Endothelial cell of umbilical vein (primary cell): ENCODE measurements around the gene CRYGN. TPM values are rescaled to one million over a fixed set of nuclear protein-coding genes. Genes with fewer than 3 reads are reported as not detected.

ENCODE experiments used
- BruUV-seq: library from RNA; stranded (reverse); fragments of 400-500 nt; replicated peaks from 2 replicates; lab custom pipeline; 2021; lab: Mats Ljungman, UMichigan
- CTCF ChIA-PET: fragments of 300-600, 350-600 bp; sonication (Branson Sonifier 250); formaldehyde crosslinking; loops from one replicate; lab custom pipeline; 2021; ENCODE audit warnings: antibody characterized with exemption, inconsistent platforms; lab: Charles Lee
- POLR2A ChIA-PET: fragments of 300-600, 350-600 bp; sonication (Branson Sonifier 250); formaldehyde crosslinking; loops from one replicate; lab custom pipeline; 2021; ENCODE audit warnings: antibody characterized with exemption, inconsistent platforms; lab: Charles Lee
- DNase-seq: peaks from one replicate; pipeline ENCODE4 v3.0.0-alpha.2; 2011; ENCODE audit warnings: low read depth, low spot score
- FAIRE-seq: peaks from 2 replicates; lab custom pipeline; 2011; peaks lifted over from hg19 to GRCh38; lab: Jason Lieb, UNC
- H2AFZ ChIP-seq: 2 replicates; pipeline ENCODE4 v1.6.0; 2012; ENCODE audit warnings: low read depth, low read length, control low read depth, inconsistent platforms
- H3K27ac ChIP-seq: 2 replicates; pipeline ENCODE4 v1.5.1; 2011; ENCODE audit warnings: low read depth, mild to moderate bottlenecking, control low read depth, low read length, moderate library complexity; ENCODE audit not compliant: insufficient read depth
- H3K27me3 ChIP-seq, 2 experiments: 2 replicates each; pipeline versions ENCODE4 v1.6.0 to v1.6.1; 2011; ENCODE audit warnings: low read length in 2 of 2, mixed read lengths in 1 of 2; ENCODE audit not compliant: control insufficient read depth in 2 of 2, insufficient read depth in 2 of 2
- H3K36me3 ChIP-seq, 2 experiments: 2 replicates in 1 of 2; 3 replicates in 1 of 2; pipeline ENCODE4 v1.5.1; 2011; ENCODE audit warnings: low read length in 2 of 2, mild to moderate bottlenecking in 1 of 2, moderate library complexity in 1 of 2; ENCODE audit not compliant: control insufficient read depth in 2 of 2, insufficient read depth in 2 of 2; ENCODE audit errors: extremely low read depth in 1 of 2
- H3K4me1 ChIP-seq: 3 replicates; pipeline ENCODE4 v1.5.1; 2011; ENCODE audit warnings: mild to moderate bottlenecking, low read length; ENCODE audit not compliant: control insufficient read depth, insufficient read depth; ENCODE audit errors: extremely low read depth
- H3K4me2 ChIP-seq: 2 replicates; pipeline ENCODE4 v1.6.1; 2011; ENCODE audit warnings: low read length, control low read depth, mixed read lengths; ENCODE audit not compliant: insufficient read depth
- H3K4me3 ChIP-seq, 3 experiments: fragments of 200-600 bp in 1 of 3; sonication (generic), shearing (Covaris generic) in 1 of 3; replicated peaks in 1 of 3; 2 replicates each; pipeline ENCODE4 v1.5.1; 2011 to 2016; ENCODE audit warnings: control low read depth in 3 of 3, low read length in 3 of 3, mild to moderate bottlenecking in 2 of 3, inconsistent platforms in 1 of 3, low read depth in 1 of 3, moderate library complexity in 1 of 3; ENCODE audit not compliant: insufficient read depth in 1 of 3
- H3K79me2 ChIP-seq: 2 replicates; pipeline ENCODE4 v1.6.0; 2012; ENCODE audit warnings: low read length, inconsistent platforms; ENCODE audit not compliant: control insufficient read depth, insufficient read depth
- H3K9ac ChIP-seq: replicated peaks from 2 replicates; pipeline ENCODE3; 2011; ENCODE audit warnings: low read length, control low read depth; ENCODE audit not compliant: insufficient read depth; ENCODE audit errors: extremely low read depth
- H3K9me1 ChIP-seq: replicated peaks from 3 replicates; pipeline ENCODE4 v1.6.0; 2011; ENCODE audit warnings: mild to moderate bottlenecking, low read length; ENCODE audit not compliant: control insufficient read depth, insufficient read depth; ENCODE audit errors: extremely low read depth
- H3K9me3 ChIP-seq: replicated peaks from 2 replicates; pipeline ENCODE4 v1.5.1; 2012; ENCODE audit warnings: low read length, inconsistent platforms; ENCODE audit not compliant: control insufficient read depth, insufficient read depth
- H4K20me1 ChIP-seq: replicated peaks from 2 replicates; pipeline ENCODE3; 2011; ENCODE audit warnings: mild to moderate bottlenecking, low read length; ENCODE audit not compliant: control insufficient read depth, insufficient read depth; ENCODE audit errors: extremely low read depth
- EZH2 ChIP-seq: IDR thresholded peaks from 2 replicates; pipeline ENCODE4 v1.6.1; 2012; ENCODE audit warnings: borderline replicate concordance, low read depth, mild to moderate bottlenecking, moderate library complexity, low read length, inconsistent platforms; ENCODE audit not compliant: severe bottlenecking
- GATA2 ChIP-seq: IDR thresholded peaks from 2 replicates; pipeline ENCODE4 v1.7.0; 2011; ENCODE audit warnings: low read depth, mild to moderate bottlenecking, moderate library complexity, mixed read lengths, low read length; ENCODE audit not compliant: insufficient read length, insufficient read depth
- JUN ChIP-seq: IDR thresholded peaks from 2 replicates; pipeline ENCODE4 v1.6.1; 2011; ENCODE audit warnings: borderline replicate concordance, low read depth; ENCODE audit not compliant: insufficient read length, insufficient read depth
- MAX ChIP-seq: IDR thresholded peaks from 2 replicates; pipeline ENCODE4 v1.6.1; 2011; ENCODE audit not compliant: insufficient read depth, insufficient read length
- MYC ChIP-seq: IDR thresholded peaks from one replicate; pipeline ENCODE4 v1.6.1; 2011; ENCODE audit warnings: mild to moderate bottlenecking, low read depth, low read length
- POLR2A ChIP-seq: IDR thresholded peaks from 2 replicates; pipeline ENCODE4 v1.6.1; 2012; ENCODE audit warnings: low read depth, mild to moderate bottlenecking, control low read depth, low read length
- dilution Hi-C: fragments of 300-500 bp; cut with MboI; formaldehyde crosslinking; loops from one replicate; pipeline ENCODE4 v1.15.0; 2019; ENCODE audit warnings: low sequenced_read_pairs; ENCODE audit not compliant: extremely low pct_ligation_motif_present
- intact Hi-C: fragments of 100-400 bp; cut with micrococcal nuclease; formaldehyde crosslinking; loops from one replicate; pipeline ENCODE4 v1.10.0; 2022
- polyA plus RNA-seq, 4 experiments: library from polyadenylated mRNA; depleted of rRNA in 3 of 4; stranded (reverse) in 3 of 4; unstranded in 1 of 4; fragments of >200 nt; gene quantifications; 2 replicates each; pipeline versions ENCODE4 v1.2.1 to v1.2.3, GENCODE V29; 2011 to 2012; ENCODE audit warnings: missing spikeins in 1 of 4
- total RNA-seq: library from RNA; stranded (reverse); gene quantifications from 2 replicates; pipeline ENCODE4 v1.2.3, GENCODE V29; 2021

Gene CRYGN
- total and polyA plus RNA-seq, 2 donors (not counting 3 experiments of a cell fraction or from before 2014, with no cell fraction given): not detected

GRCh38 chr7:151422212-151422611 is 17.7 kb downstream of the CRYGN start:
- H3K4me2 ChIP-seq: no peak overlapping the region
- H3K4me3 ChIP-seq: no peak overlapping the region
- ChIA-PET POLR2A (no interaction called here), CTCF (no interaction called here)
- no peak overlapping the region for H2AFZ ChIP-seq
- BruUV-seq: no TSS peak
- no peaks in the 10 kb centered on the region for H3K79me2 ChIP-seq
- H4K20me1 ChIP-seq: no peaks in the 10 kb centered on the region
- H3K4me1 ChIP-seq: no peaks in the 10 kb centered on the region
- H3K27me3 ChIP-seq: peaks cover 4 to 6% of the 10 kb centered on the region in 2 experiments
- no peak overlapping the region for H3K9ac ChIP-seq
- H3K9me1 ChIP-seq: no peaks in the 10 kb centered on the region
- dilution Hi-C loops: no loop called here
- TF ChIP-seq GATA2 (no peak), POLR2A (no peak)
- FAIRE-seq (no peak), DNase-seq (no peak)
- intact Hi-C loops: no loop called here
- no peaks in the 10 kb centered on the region for H3K9me3 ChIP-seq
- H3K27ac ChIP-seq: no peak overlapping the region
- no peaks in the 10 kb centered on the region for H3K36me3 ChIP-seq

- Histone ChIP-seq H3K9me3 (no peaks in the 10 kb centered on the region), H3K4me2 (no peak overlapping the region), H3K36me3 (no peaks in the 10 kb centered on the region), H3K9ac (no peak overlapping the region), H3K27ac (no peak overlapping the region), H3K4me1 (no peaks in the 10 kb centered on the region), H3K27me3 (peaks cover 7 to 11% of the 10 kb centered on the region in 2 experiments), H3K79me2 (no peaks in the 10 kb centered on the region), H2AFZ (no peak overlapping the region), H4K20me1 (no peaks in the 10 kb centered on the region), H3K4me3 (no peak overlapping the region), H3K9me1 (no peaks in the 10 kb centered on the region)
- dilution Hi-C loops (no loop called here), intact Hi-C loops (no loop called here)
- BruUV-seq: no TSS peak
- FAIRE-seq (no peak), DNase-seq (no peak)
- POLR2A ChIA-PET: no interaction called here
- no peak for TF ChIP-seq EZH2
- no peak for TF ChIP-seq GATA2
- no peak for TF ChIP-seq JUN
- TF ChIP-seq MYC: no peak
- no peak for TF ChIP-seq MAX
- CTCF ChIA-PET: no interaction called here
Measured at GRCh38 chr7:151420144-151420543, 19.8 kb downstream of the CRYGN start.
